ENCODE data around the gene RAP1GAP2. TPM values are rescaled to one million over a fixed set of nuclear protein-coding genes. Genes with fewer than 3 reads are reported as not detected.

The RAP1GAP2 gene
- total RNA-seq, 1 experiment from 2014 or later: 72.8 TPM

- TF ChIP-seq GRHL2 (CRISPR knock-in tag; IDR thresholded peaks at IDR 0.05; ENCODE audit: insufficient replicate concordance, severe bottlenecking) (no peak), E2F5 (CRISPR knock-in tag; IDR thresholded peaks at IDR 0.05) (no peak)
These were observed 125.2 kb downstream of the RAP1GAP2 start (continued) for GRCh38 chr17:2921443-2921842.

- Mint-ChIP-seq H3K4me3 (no peak overlapping the region), H3K9me3 (no peaks in the 10 kb centered on the region), H3K27me3 (ENCODE audit: low read depth) (no peaks in the 10 kb centered on the region), H3K27ac (no peak overlapping the region), H3K4me1 (peaks cover 45% of the 10 kb centered on the region), H3K36me3 (peaks cover 12% of the 10 kb centered on the region)
- DNase-seq (ENCODE audit: low spot score) (peak; percentile 36), ATAC-seq (peak; percentile 40)
- ChIA-PET POLR2A (no interaction called here), CTCF (interaction anchor here (8.1 kb wide), 1 partner anchor 76 kb away, joined by 37 read pairs; no protein-coding TSS in a partner anchor)
- TF ChIP-seq PREB (CRISPR knock-in tag; IDR thresholded peaks at IDR 0.05; ENCODE audit: borderline replicate concordance) (no peak), ZNF317 (CRISPR knock-in tag; IDR thresholded peaks at IDR 0.05; ENCODE audit: borderline replicate concordance, low read depth) (no peak), ESRRA (CRISPR knock-in tag; IDR thresholded peaks at IDR 0.05; ENCODE audit: borderline replicate concordance) (no peak), RELA (CRISPR knock-in tag; IDR thresholded peaks at IDR 0.05; ENCODE audit: borderline replicate concordance) (no peak), JUN (CRISPR knock-in tag; IDR thresholded peaks at IDR 0.05) (no peak), SOX15 (CRISPR knock-in tag; IDR thresholded peaks at IDR 0.05) (no peak), KAT7 (CRISPR knock-in tag; IDR thresholded peaks at IDR 0.05; ENCODE audit: borderline replicate concordance) (no peak), ZNF671 (CRISPR knock-in tag; IDR thresholded peaks at IDR 0.05) (no peak)
These were observed 128.0 kb downstream of the RAP1GAP2 start for GRCh38 chr17:2924211-2924610.

- no peak for ATAC-seq
- Mint-ChIP-seq H3K36me3 (peaks cover 11% of the 10 kb centered on the region), H3K4me3 (no peak overlapping the region), H3K27me3 (ENCODE audit: low read depth) (no peaks in the 10 kb centered on the region), H3K9me3 (no peaks in the 10 kb centered on the region), H3K27ac (peak overlapping the region; percentile 26), H3K4me1 (peaks cover 50% of the 10 kb centered on the region)
- no peak for DNase-seq (ENCODE audit: low spot score)
- ChIA-PET POLR2A (interaction anchor here (1.0 kb wide), 1 partner anchor 15 kb away, joined by 5 read pairs; no protein-coding TSS in a partner anchor), CTCF (interaction anchor here (0.9 to 8.1 kb wide), 2 partner anchors 9 to 76 kb away, joined by 4 to 37 read pairs; no protein-coding TSS in a partner anchor)
- no peak for TF ChIP-seq E2F5 (CRISPR knock-in tag; IDR thresholded peaks at IDR 0.05)
- TF ChIP-seq SP1 (CRISPR knock-in tag; conservative IDR thresholded peaks at IDR 0.05): no peak
- TF ChIP-seq IRF1 (CRISPR knock-in tag; IDR thresholded peaks at IDR 0.05): no peak
- no peak for TF ChIP-seq MAX (CRISPR knock-in tag; IDR thresholded peaks at IDR 0.05)
- no peak for TF ChIP-seq GRHL2 (CRISPR knock-in tag; IDR thresholded peaks at IDR 0.05; ENCODE audit: insufficient replicate concordance, severe bottlenecking)
- TF ChIP-seq ZNF317 (CRISPR knock-in tag; IDR thresholded peaks at IDR 0.05; ENCODE audit: borderline replicate concordance, low read depth): no peak
- TF ChIP-seq ZNF512 (CRISPR knock-in tag; IDR thresholded peaks at IDR 0.05; ENCODE audit: borderline replicate concordance): no peak
- no peak for TF ChIP-seq NR3C1 (CRISPR knock-in tag; conservative IDR thresholded peaks at IDR 0.05; ENCODE audit: low read depth)
- no peak for TF ChIP-seq ATF1 (CRISPR knock-in tag; IDR thresholded peaks at IDR 0.05)
These were observed 128.8 kb downstream of the RAP1GAP2 start for GRCh38 chr17:2925011-2925410.
